ENCODE data around the gene PFKP.

PFKP gene

GRCh38 chr10:3107426-3107961 lies 40.1 kb downstream of the PFKP start:
- H3K4me3 ChIP-seq (ENCODE audit: low read depth, low read length): no peak overlapping the region
- DNase-seq (ENCODE audit: low read depth): no peak
- no peak for TF ChIP-seq CTCF (IDR thresholded peaks at IDR 0.05; ENCODE audit: insufficient read depth, low read depth, low read length, missing control alignments)

GRCh38 chr10:3108033-3108432 lies 40.7 kb downstream of the PFKP start:
- H3K4me3 ChIP-seq (ENCODE audit: low read depth, low read length): no peak overlapping the region
- no peak for DNase-seq (ENCODE audit: low read depth)
- no peak for TF ChIP-seq CTCF (IDR thresholded peaks at IDR 0.05; ENCODE audit: insufficient read depth, low read depth, low read length, missing control alignments)

DNA sequence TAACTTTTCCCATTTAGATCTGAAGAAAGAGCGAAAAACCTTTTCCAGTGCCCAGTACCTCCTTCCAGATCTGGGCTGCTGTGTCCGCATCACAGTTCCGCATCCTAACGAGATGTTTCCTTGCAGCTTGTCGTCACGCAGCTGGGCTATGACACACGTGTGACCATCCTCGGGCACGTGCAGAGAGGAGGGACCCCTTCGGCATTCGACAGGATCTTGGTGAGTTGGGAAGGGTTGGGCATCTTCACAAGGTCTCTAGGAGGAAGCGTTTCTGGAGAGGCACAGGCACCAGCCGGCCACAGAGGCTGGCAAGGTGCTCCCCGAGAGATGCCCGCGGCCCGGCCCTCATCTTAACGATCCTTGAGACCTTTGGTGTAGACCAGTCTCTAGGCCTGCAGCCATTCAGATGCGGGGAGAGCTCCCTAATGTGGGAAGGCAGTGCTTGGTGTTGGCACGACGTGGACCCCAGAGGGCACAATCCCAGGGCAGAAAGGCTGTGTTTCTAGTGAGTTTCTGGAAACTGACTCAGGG lies 41.3 kb downstream of the PFKP start:
- DNase-seq (ENCODE audit: low read depth): no peak
- TF ChIP-seq CTCF (IDR thresholded peaks at IDR 0.05; ENCODE audit: insufficient read depth, low read depth, low read length, missing control alignments): no peak
- H3K4me3 ChIP-seq (ENCODE audit: low read depth, low read length): no peak overlapping the region

DNA sequence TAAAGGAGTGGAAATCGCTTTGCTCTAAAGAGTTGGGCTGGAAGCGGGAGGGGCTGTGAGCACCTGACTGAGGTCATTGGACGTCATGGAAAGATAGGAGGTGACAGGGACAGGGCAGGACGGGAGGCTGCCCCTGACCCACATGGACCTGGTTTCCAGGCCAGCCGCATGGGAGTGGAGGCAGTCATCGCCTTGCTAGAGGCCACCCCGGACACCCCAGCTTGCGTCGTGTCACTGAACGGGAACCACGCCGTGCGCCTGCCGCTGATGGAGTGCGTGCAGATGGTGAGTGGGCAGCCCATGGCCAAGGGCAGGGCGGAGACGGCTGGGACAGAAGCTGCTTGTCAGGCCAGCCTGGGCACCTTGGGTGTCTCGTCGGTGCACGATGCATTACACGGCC lies 41.8 kb downstream of the PFKP start:
- TF ChIP-seq CTCF (IDR thresholded peaks at IDR 0.05; ENCODE audit: insufficient read depth, low read depth, low read length, missing control alignments): no peak
- no peak for DNase-seq (ENCODE audit: low read depth)

GRCh38 chr10:3109633-3110032 lies 42.3 kb downstream of the PFKP start:
- DNase-seq (ENCODE audit: low read depth): no peak

More for the DNA sequence above, 41.8 kb downstream of the PFKP start:
- no peak overlapping the region for H3K4me3 ChIP-seq (ENCODE audit: low read depth, low read length)

GRCh38 chr10:3110782-3111620 lies 43.7 kb downstream of the PFKP start:
- TF ChIP-seq CTCF (IDR thresholded peaks at IDR 0.05; ENCODE audit: insufficient read depth, low read depth, low read length, missing control alignments): no peak

More at GRCh38 chr10:3109633-3110032, 42.3 kb downstream of the PFKP start:
- TF ChIP-seq CTCF (IDR thresholded peaks at IDR 0.05; ENCODE audit: insufficient read depth, low read depth, low read length, missing control alignments): no peak
- H3K4me3 ChIP-seq (ENCODE audit: low read depth, low read length): no peak overlapping the region

More at GRCh38 chr10:3110782-3111620, 43.7 kb downstream of the PFKP start:
- no peak for DNase-seq (ENCODE audit: low read depth)
- no peak overlapping the region for H3K4me3 ChIP-seq (ENCODE audit: low read depth, low read length)
